H9 (cell line): ENCODE measurements around the gene TRIM17. TPM values are rescaled to one million over a fixed set of nuclear protein-coding genes. Genes with fewer than 3 reads are reported as not detected.

ENCODE experiments used
- DNase-seq: peaks from one replicate; pipeline ENCODE4 v3.0.0-alpha.2; 2017
- H2AFZ ChIP-seq: one replicate; pipeline ENCODE4 v1.6.1; 2013; ENCODE audit warnings: mild to moderate bottlenecking, low read length, control low read depth, moderate library complexity
- H2AK5ac ChIP-seq: 2 replicates; pipeline ENCODE4 v1.6.1; 2013; ENCODE audit warnings: low read length, control low read depth, mixed read lengths; ENCODE audit not compliant: insufficient read length
- H2BK120ac ChIP-seq: one replicate; pipeline ENCODE4 v1.6.1; 2013; ENCODE audit warnings: low read depth, mild to moderate bottlenecking, low read length, control low read depth, inconsistent platforms; ENCODE audit not compliant: poor library complexity, severe bottlenecking
- H2BK12ac ChIP-seq: 2 replicates; pipeline ENCODE4 v1.6.1; 2013; ENCODE audit warnings: low read length, control low read depth, mixed read lengths, low read depth; ENCODE audit not compliant: insufficient read length
- H2BK15ac ChIP-seq: 2 replicates; pipeline ENCODE4 v1.6.1; 2013; ENCODE audit warnings: low read depth, low read length, control low read depth
- H2BK20ac ChIP-seq: one replicate; pipeline ENCODE4 v1.6.1; 2013; ENCODE audit warnings: low read depth, mild to moderate bottlenecking, low read length, control low read depth, inconsistent platforms; ENCODE audit not compliant: poor library complexity, severe bottlenecking
- H2BK5ac ChIP-seq: 2 replicates; pipeline ENCODE4 v1.6.1; 2013; ENCODE audit warnings: low read length, control low read depth, mixed read lengths; ENCODE audit not compliant: insufficient read length
- H3K14ac ChIP-seq: 2 replicates; pipeline ENCODE4 v1.6.1; 2013; ENCODE audit warnings: low read length, control low read depth; ENCODE audit not compliant: insufficient read depth
- H3K18ac ChIP-seq: 2 replicates; pipeline ENCODE4 v1.6.1; 2013; ENCODE audit warnings: low read depth, mild to moderate bottlenecking, mixed read lengths, low read length, control low read depth; ENCODE audit not compliant: insufficient read length
- H3K23ac ChIP-seq: 2 replicates; pipeline ENCODE4 v1.6.1; 2013; ENCODE audit warnings: low read length, control low read depth, mixed read lengths, low read depth; ENCODE audit not compliant: insufficient read length
- H3K23me2 ChIP-seq: 2 replicates; pipeline ENCODE4 v1.6.1; 2013; ENCODE audit warnings: low read depth, mild to moderate bottlenecking, mixed read lengths, low read length, control low read depth; ENCODE audit not compliant: insufficient read length, poor library complexity, severe bottlenecking
- H3K27ac ChIP-seq: 2 replicates; pipeline ENCODE4 v1.5.1; 2013; ENCODE audit warnings: low read length, control low read depth, mixed read lengths, low read depth; ENCODE audit not compliant: insufficient read length
- H3K27me3 ChIP-seq: 2 replicates; pipeline ENCODE4 v1.6.1; 2013; ENCODE audit warnings: low read length, control low read depth, inconsistent platforms; ENCODE audit not compliant: insufficient read depth
- H3K4ac ChIP-seq: 2 replicates; pipeline ENCODE4 v1.6.1; 2013; ENCODE audit warnings: low read depth, mild to moderate bottlenecking, control low read depth, inconsistent platforms, low read length, moderate library complexity
- H3K4me1 ChIP-seq: 2 replicates; pipeline ENCODE4 v1.6.1; 2013; ENCODE audit warnings: low read length, control low read depth, inconsistent platforms; ENCODE audit not compliant: insufficient read depth
- H3K4me2 ChIP-seq: 2 replicates; pipeline ENCODE4 v1.6.1; 2013; ENCODE audit warnings: low read length, control low read depth, mixed read lengths; ENCODE audit not compliant: insufficient read length, insufficient read depth
- H3K56ac ChIP-seq: 2 replicates; pipeline ENCODE4 v1.6.1; 2013; ENCODE audit warnings: low read depth, mild to moderate bottlenecking, mixed read lengths, low read length, control low read depth; ENCODE audit not compliant: insufficient read length
- H3K79me1 ChIP-seq: 2 replicates; pipeline ENCODE4 v1.6.1; 2013; ENCODE audit warnings: low read depth, mild to moderate bottlenecking, moderate library complexity, low read length, control low read depth, inconsistent platforms; ENCODE audit not compliant: insufficient read depth, poor library complexity, severe bottlenecking
- H3K79me2 ChIP-seq: 2 replicates; pipeline ENCODE4 v1.6.1; 2013; ENCODE audit warnings: low read length, control low read depth, inconsistent platforms; ENCODE audit not compliant: insufficient read depth
- H3K9ac ChIP-seq: 2 replicates; pipeline ENCODE4 v1.6.1; 2013; ENCODE audit warnings: low read length, control low read depth, mixed read lengths; ENCODE audit not compliant: insufficient read length; ENCODE audit errors: extremely low read depth
- H3K9me3 ChIP-seq: one replicate; pipeline ENCODE4 v1.6.1; 2013; ENCODE audit warnings: low read depth, low read length, inconsistent platforms; ENCODE audit not compliant: control insufficient read depth
- H3T11ph ChIP-seq: one replicate; pipeline ENCODE4 v1.6.1; 2013; ENCODE audit warnings: mild to moderate bottlenecking, low read length, control low read depth, inconsistent platforms
- H4K20me1 ChIP-seq: one replicate; pipeline ENCODE4 v1.6.1; 2013; ENCODE audit not compliant: control insufficient read depth, insufficient read length, insufficient read depth
- H4K5ac ChIP-seq: 2 replicates; pipeline ENCODE4 v1.6.1; 2013; ENCODE audit warnings: low read depth, mild to moderate bottlenecking, mixed read lengths, low read length, control low read depth; ENCODE audit not compliant: insufficient read length
- H4K8ac ChIP-seq: replicated peaks from 2 replicates; pipeline ENCODE4 v1.6.1; 2013; ENCODE audit warnings: low read length, control low read depth, mixed read lengths, low read depth; ENCODE audit not compliant: insufficient read length
- H4K91ac ChIP-seq: 2 replicates; pipeline ENCODE4 v1.6.1; 2013; ENCODE audit warnings: low read depth, mild to moderate bottlenecking, moderate library complexity, mixed read lengths, low read length, control low read depth; ENCODE audit not compliant: insufficient read length
- H3K27ac Mint-ChIP-seq, 3 experiments: 2 replicates in 2 of 3; 3 replicates in 1 of 3; pipeline ENCODE4 v1.8.0; 2020 to 2021; ENCODE audit warnings: mixed read lengths in 3 of 3, mild to moderate bottlenecking in 1 of 3, moderate library complexity in 1 of 3
- H3K27me3 Mint-ChIP-seq: 2 replicates; pipeline ENCODE4 v1.8.0; 2021; ENCODE audit warnings: low read depth, mild to moderate bottlenecking, moderate library complexity, mixed read lengths
- H3K36me3 Mint-ChIP-seq, 3 experiments: 2 replicates in 2 of 3; 3 replicates in 1 of 3; pipeline ENCODE4 v1.8.0; 2020 to 2021; ENCODE audit warnings: low read depth in 3 of 3, mixed read lengths in 3 of 3; ENCODE audit not compliant: insufficient read depth in 1 of 3
- H3K4me1 Mint-ChIP-seq, 2 experiments: 2 replicates each; pipeline ENCODE4 v1.8.0; 2020; ENCODE audit warnings: mixed read lengths in 2 of 2
- H3K4me3 Mint-ChIP-seq, 2 experiments: 2 replicates in 1 of 2; 3 replicates in 1 of 2; pipeline ENCODE4 v1.8.0; 2020 to 2021; ENCODE audit warnings: mild to moderate bottlenecking in 2 of 2, mixed read lengths in 2 of 2, moderate library complexity in 1 of 2
- H3K9me3 Mint-ChIP-seq, 2 experiments: 2 replicates in 1 of 2; 3 replicates in 1 of 2; pipeline ENCODE4 v1.8.0; 2020; ENCODE audit warnings: mild to moderate bottlenecking in 2 of 2, mixed read lengths in 2 of 2, moderate library complexity in 1 of 2
- CTCF ChIP-seq: fragments of 200-600 bp; sonication (generic); conservative IDR thresholded peaks from 3 replicates; pipeline ENCODE4 v1.8.0; 2021; ENCODE audit warnings: antibody characterized with exemption, mild to moderate bottlenecking
- WGBS: extraction: QIAGEN DNeasy Blood & Tissue Kit; methylation state at CpG from one replicate; pipeline ENCODE4 v1.1.7; 2013; ENCODE audit warnings: missing lambda C conversion rate, low lambda C conversion rate, mixed read lengths; ENCODE audit not compliant: insufficient read length; ENCODE audit errors: extremely low coverage; 5-methylcytosine and 5-hydroxymethylcytosine counted together
- total RNA-seq: library from RNA; stranded (reverse); gene quantifications from 2 replicates; pipeline ENCODE4 v1.2.1, GENCODE V29; 2021

The TRIM17 gene
- total RNA-seq, 1 experiment from 2014 or later, result 2.8 TPM

- no peak overlapping the region for H4K8ac ChIP-seq
- Mint-ChIP-seq H3K4me1 (peaks cover 3 to 11% of the 10 kb centered on the region in 2 experiments; a peak in 2 of 4 replicates), H3K9me3 (no peaks in the 10 kb centered on the region), H3K27ac (peak overlapping the region in 1 of 3 experiments; percentile 44; a peak in 2 of 7 replicates), H3K4me3 (no peak overlapping the region), H3K27me3 (peaks cover 5% of the 10 kb centered on the region), H3K36me3 (no peaks in the 10 kb centered on the region)
- no peaks in the 10 kb centered on the region for H3K9me3 ChIP-seq
- no peak overlapping the region for H2AFZ ChIP-seq
- H3K4me1 ChIP-seq, result no peaks in the 10 kb centered on the region
- no peak overlapping the region for H3K23ac ChIP-seq
- H2BK120ac ChIP-seq, result no peak overlapping the region
- no peaks in the 10 kb centered on the region for H3K27me3 ChIP-seq
- no peak overlapping the region for H2BK5ac ChIP-seq
- DNase-seq, result no peak
- no peak overlapping the region for H2BK15ac ChIP-seq
- TF ChIP-seq CTCF, result no peak
- no peak overlapping the region for H2BK20ac ChIP-seq
- no peaks in the 10 kb centered on the region for H3K79me2 ChIP-seq
- no peak overlapping the region; the same call in 1 of the 2 replicates for H3K14ac ChIP-seq
- no peak overlapping the region for H3K18ac ChIP-seq
- no peak overlapping the region for H3T11ph ChIP-seq
- no peak overlapping the region for H3K9ac ChIP-seq
- no peaks in the 10 kb centered on the region for H3K79me1 ChIP-seq
- no peak overlapping the region for H2BK12ac ChIP-seq
- no peak overlapping the region for H3K4ac ChIP-seq
- H3K56ac ChIP-seq, result no peak overlapping the region
- no peaks in the 10 kb centered on the region for H3K23me2 ChIP-seq
- no peaks in the 10 kb centered on the region for H4K20me1 ChIP-seq
- H2AK5ac ChIP-seq, result no peak overlapping the region
- no peak overlapping the region for H4K5ac ChIP-seq
- H3K4me2 ChIP-seq, result no peak overlapping the region
- no peak overlapping the region for H3K27ac ChIP-seq
- no CpG with 5 or more reads among the region's 12 CpGs for WGBS
- no peak overlapping the region for H4K91ac ChIP-seq
These were observed 52.5 kb downstream of the TRIM17 start for GRCh38 chr1:228364068-228364705.
